Naive B cell (primary cell): Measurements from ENCODE around the gene TERT. TPM values are rescaled to one million over a fixed set of nuclear protein-coding genes. Genes with fewer than 3 reads are reported as not detected.

Source experiments
- ATAC-seq, 2 donors: fragments of 150-1000 bp; cut with Tn5 transposase; 2 replicates each; pipeline ENCODE4 v1.10.0; 2021; ENCODE audit warnings: low read depth in 2 of 2, mild to moderate bottlenecking in 2 of 2, moderate library complexity in 2 of 2
- DNase-seq: peaks from one replicate; pipeline ENCODE4 v3.0.0; 2022
- H3K27ac Mint-ChIP-seq, 6 donors: one replicate each; pipeline ENCODE4 v1.8.0; 2020 to 2022; ENCODE audit warnings: mild to moderate bottlenecking in 6 of 6, mixed read lengths in 6 of 6, moderate library complexity in 5 of 6, inconsistent platforms in 2 of 6
- H3K27me3 Mint-ChIP-seq, 3 donors: one replicate each; pipeline ENCODE4 v1.8.0; 2021 to 2022; ENCODE audit warnings: mixed read lengths in 3 of 3, mild to moderate bottlenecking in 1 of 3
- H3K36me3 Mint-ChIP-seq, 2 donors: one replicate each; pipeline ENCODE4 v1.8.0; 2020 to 2022; ENCODE audit warnings: mixed read lengths in 2 of 2, inconsistent platforms in 1 of 2, mild to moderate bottlenecking in 1 of 2
- H3K4me1 Mint-ChIP-seq, 3 donors: one replicate each; pipeline ENCODE4 v1.8.0; 2020 to 2022; ENCODE audit warnings: mixed read lengths in 3 of 3, inconsistent platforms in 1 of 3, mild to moderate bottlenecking in 1 of 3, moderate library complexity in 1 of 3
- H3K4me3 Mint-ChIP-seq, 8 donors: one replicate each; pipeline ENCODE4 v1.8.0; 2020 to 2022; ENCODE audit warnings: mild to moderate bottlenecking in 8 of 8, mixed read lengths in 8 of 8, moderate library complexity in 8 of 8, inconsistent platforms in 2 of 8
- H3K9me3 Mint-ChIP-seq, 7 donors: one replicate each; pipeline ENCODE4 v1.8.0; 2020 to 2022; ENCODE audit warnings: mixed read lengths in 7 of 7, mild to moderate bottlenecking in 5 of 7, inconsistent platforms in 2 of 7, moderate library complexity in 1 of 7
- polyA plus RNA-seq, 6 donors: library from polyadenylated mRNA; unstranded; fragments of 300-500 nt; fragmentation: Illumina TruSeq; gene quantifications; one replicate each; pipeline ENCODE4 v1.2.3, GENCODE V29; 2021; ENCODE audit warnings: low read depth in 6 of 6

The TERT gene
- polyA plus RNA-seq, 6 donors from 2014 or later = not detected

- Mint-ChIP-seq H3K9me3 (no peaks in the 10 kb centered on the region), H3K4me1 (peaks cover 15 to 18% (median 17%) of the 10 kb centered on the region in 3 donors), H3K36me3 (peaks cover 0 to 5% of the 10 kb centered on the region in 2 donors), H3K4me3 (peak overlapping the region in 1 of 8 donors; percentile 63), H3K27ac (no peak overlapping the region), H3K27me3 (no peaks in the 10 kb centered on the region)
- ATAC-seq = no peak
- no peak for DNase-seq
Measured at GRCh38 chr5:1320436-1321344, 25.8 kb upstream of the TERT start.

DNA sequence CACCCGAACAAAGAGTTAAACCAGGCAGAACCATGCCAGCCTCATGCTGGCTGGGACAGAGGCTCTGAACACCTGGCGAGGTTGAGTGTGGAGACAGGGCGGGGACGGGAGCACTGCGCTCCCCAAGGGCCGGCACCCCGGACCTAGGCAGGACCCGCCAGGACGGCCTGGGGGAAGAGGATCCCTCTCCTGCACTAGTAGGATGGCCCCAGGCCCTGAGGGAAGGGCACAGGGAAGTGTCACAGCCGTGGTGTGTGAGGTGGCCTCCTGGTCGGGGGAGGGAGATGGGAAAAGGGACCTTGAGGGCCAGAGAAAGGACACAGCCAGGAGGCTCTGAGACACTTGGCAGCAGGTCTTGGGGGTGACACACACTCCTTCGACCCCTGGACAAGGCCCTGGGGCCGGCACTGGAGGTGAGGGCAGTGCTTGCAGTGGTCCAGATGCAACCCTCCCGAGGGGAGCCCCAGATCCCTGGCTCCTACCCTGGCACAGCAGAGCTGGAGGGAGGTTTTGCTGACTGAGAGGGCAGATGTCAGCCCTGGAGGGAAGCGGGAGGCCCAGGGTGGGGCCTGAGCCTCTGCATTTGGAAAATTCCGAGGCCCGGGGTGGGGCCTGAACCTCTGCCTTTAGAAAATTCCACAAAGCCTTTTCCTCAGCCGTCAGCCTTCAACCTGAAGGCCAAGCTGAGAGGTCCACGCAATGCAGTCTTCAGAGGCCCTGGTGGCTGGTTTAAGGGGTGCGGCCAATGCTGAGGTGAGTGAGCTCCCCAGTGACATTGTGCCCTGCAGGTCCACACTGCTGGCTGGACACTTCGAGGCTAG lies 24.8 kb upstream of the TERT start:
- H3K27me3 Mint-ChIP-seq = no peaks in the 10 kb centered on the region
- peak overlapping the region in 1 of 6 donors; percentile 39 for H3K27ac Mint-ChIP-seq
- no peaks in the 10 kb centered on the region for H3K9me3 Mint-ChIP-seq
- no peak overlapping the region for H3K4me3 Mint-ChIP-seq
- DNase-seq = no peak
- H3K36me3 Mint-ChIP-seq = peaks cover 0 to 5% of the 10 kb centered on the region in 2 donors
- ATAC-seq = no peak
- peaks cover 18 to 25% (median 25%) of the 10 kb centered on the region in 3 donors for H3K4me1 Mint-ChIP-seq

- no peak overlapping the region for H3K4me3 Mint-ChIP-seq
- peaks cover 18 to 34% (median 31%) of the 10 kb centered on the region in 3 donors for H3K4me1 Mint-ChIP-seq
- H3K27me3 Mint-ChIP-seq = no peaks in the 10 kb centered on the region
- ATAC-seq = no peak
- no peak overlapping the region for H3K27ac Mint-ChIP-seq
- H3K36me3 Mint-ChIP-seq = peaks cover 0 to 5% of the 10 kb centered on the region in 2 donors
- no peak for DNase-seq
- H3K9me3 Mint-ChIP-seq = no peaks in the 10 kb centered on the region
Measured at GRCh38 chr5:1318659-1319251, 23.9 kb upstream of the TERT start.

DNA sequence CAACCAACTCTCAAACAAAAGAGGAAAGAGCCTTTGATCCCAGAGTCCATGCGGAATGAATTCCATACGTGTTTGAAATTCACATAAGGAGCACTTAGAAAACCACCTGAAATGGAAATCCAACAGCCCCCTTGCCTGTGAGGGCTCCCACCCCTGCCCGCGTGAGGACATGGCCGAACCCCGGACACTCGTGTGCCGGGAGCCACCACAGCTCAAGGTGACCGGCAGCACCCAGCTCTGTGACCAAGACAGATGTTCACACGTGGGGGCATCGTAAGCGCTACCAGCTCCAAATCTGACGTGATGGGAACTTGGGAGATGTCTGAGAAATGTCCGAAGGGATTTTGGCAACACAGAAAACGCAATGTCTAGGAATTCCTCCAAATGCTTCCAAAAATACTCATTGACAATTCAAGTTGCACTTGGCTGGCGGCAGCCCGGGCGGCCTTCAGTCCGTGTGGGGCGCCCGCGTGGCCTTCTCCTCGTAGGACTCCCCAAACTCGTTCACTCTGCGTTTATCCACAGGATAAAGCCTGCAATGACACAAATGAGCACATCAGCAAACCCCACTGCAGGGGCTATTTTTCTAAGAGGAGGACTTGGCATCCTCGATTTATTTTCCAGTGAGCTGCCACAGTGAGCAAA lies 23.2 kb upstream of the TERT start:
- Mint-ChIP-seq H3K4me1 (peaks cover 21 to 42% (median 38%) of the 10 kb centered on the region in 3 donors), H3K9me3 (no peaks in the 10 kb centered on the region), H3K27ac (peak overlapping the region in 2 of 6 donors; percentile 42 to 64), H3K27me3 (no peaks in the 10 kb centered on the region), H3K4me3 (no peak overlapping the region), H3K36me3 (peaks cover 0 to 5% of the 10 kb centered on the region in 2 donors)
- DNase-seq (no peak), ATAC-seq (no peak)

DNA sequence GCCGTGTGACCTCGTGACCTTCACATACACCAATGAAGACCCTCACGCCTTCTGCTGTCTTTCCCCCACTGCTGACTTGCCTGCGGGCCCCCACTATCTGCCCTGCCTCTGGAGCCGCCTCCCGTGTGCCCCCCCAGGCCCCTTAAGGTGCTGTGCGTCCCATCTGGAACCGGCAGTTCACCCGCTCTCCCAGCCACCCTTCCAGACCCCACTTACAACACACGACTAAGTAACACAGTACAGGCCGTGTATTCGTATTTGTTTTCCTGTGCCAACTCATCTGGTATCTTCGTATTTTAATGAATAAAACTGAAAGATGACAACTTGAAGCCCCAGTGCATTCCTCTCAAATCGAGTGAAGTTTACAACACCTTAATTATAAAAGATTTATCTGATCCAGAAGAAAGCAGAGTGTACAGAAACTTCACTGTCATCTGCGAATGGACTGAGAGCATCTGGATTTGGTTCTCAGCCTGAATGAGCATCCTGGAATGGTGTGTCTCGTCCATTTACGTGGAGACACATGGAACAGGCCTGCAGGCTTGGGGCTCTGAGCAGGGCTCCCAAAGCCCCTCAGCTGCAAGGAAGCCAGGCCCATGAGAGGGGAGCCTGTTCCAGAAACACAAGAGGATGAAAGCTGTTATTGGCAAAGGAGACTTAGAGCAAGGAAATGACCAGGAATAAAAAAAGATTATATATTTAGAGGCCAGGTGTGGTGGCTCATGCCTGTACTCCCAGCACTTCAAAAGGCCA lies 21.9 kb upstream of the TERT start:
- Mint-ChIP-seq H3K4me3 (peak overlapping the region; percentile 79 to 91 (median 83)), H3K27me3 (no peaks in the 10 kb centered on the region), H3K36me3 (peaks cover 0 to 5% of the 10 kb centered on the region in 2 donors), H3K9me3 (peaks cover 0 to 1% (median 0%) of the 10 kb centered on the region in 7 donors), H3K4me1 (peaks cover 27 to 54% (median 50%) of the 10 kb centered on the region in 3 donors), H3K27ac (peak overlapping the region; percentile 64 to 95 (median 76))
- ATAC-seq (no peak), DNase-seq (no peak)

GRCh38 chr5:1315709-1316587 lies 21.1 kb upstream of the TERT start:
- DNase-seq = peak; percentile 44
- peaks cover 1 to 5% of the 10 kb centered on the region in 2 donors for H3K36me3 Mint-ChIP-seq
- H3K4me3 Mint-ChIP-seq = peak overlapping the region; percentile 79 to 91 (median 83)
- peak; percentile 70 to 71 for ATAC-seq
- H3K9me3 Mint-ChIP-seq = peaks cover 0 to 7% (median 3%) of the 10 kb centered on the region in 7 donors
- peak overlapping the region; percentile 64 to 95 (median 78) for H3K27ac Mint-ChIP-seq
- peaks cover 0 to 1% (median 0%) of the 10 kb centered on the region in 3 donors for H3K27me3 Mint-ChIP-seq
- peaks cover 28 to 56% (median 50%) of the 10 kb centered on the region in 3 donors for H3K4me1 Mint-ChIP-seq

- peak overlapping the region in 7 of 8 donors; percentile 79 to 91 (median 81) for H3K4me3 Mint-ChIP-seq
- peaks cover 0 to 9% (median 0%) of the 10 kb centered on the region in 3 donors for H3K27me3 Mint-ChIP-seq
- no peak for ATAC-seq
- H3K9me3 Mint-ChIP-seq = peaks cover 0 to 14% (median 8%) of the 10 kb centered on the region in 7 donors
- no peak for DNase-seq
- peak overlapping the region in 3 of 6 donors; percentile 78 to 95 (median 90) for H3K27ac Mint-ChIP-seq
- peaks cover 28 to 56% (median 50%) of the 10 kb centered on the region in 3 donors for H3K4me1 Mint-ChIP-seq
- H3K36me3 Mint-ChIP-seq = peaks cover 2 to 9% of the 10 kb centered on the region in 2 donors
Measured at GRCh38 chr5:1315018-1315708, 20.3 kb upstream of the TERT start.

DNA sequence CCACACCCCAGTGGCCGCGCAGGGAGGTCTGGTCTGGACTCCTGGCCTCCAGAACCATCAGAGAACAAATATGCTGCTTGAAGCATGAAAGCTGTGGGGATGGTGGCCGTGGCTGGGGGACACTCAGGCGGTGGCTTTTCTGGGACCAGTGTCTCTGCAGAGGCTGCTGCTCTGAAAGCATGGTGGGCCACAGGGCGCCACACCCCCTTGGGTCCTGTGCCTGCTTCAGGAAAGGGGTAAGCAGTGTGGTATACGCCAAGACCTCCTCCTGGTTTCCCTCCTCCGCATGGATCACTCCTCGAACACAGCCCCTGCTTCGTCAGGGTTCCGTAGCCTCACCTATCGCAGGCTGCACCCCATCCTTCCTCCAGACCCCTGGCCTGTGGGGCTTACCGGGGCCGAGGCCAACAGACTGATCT lies 19.7 kb upstream of the TERT start:
- peaks cover 0 to 10% of the 10 kb centered on the region in 2 donors for H3K36me3 Mint-ChIP-seq
- H3K27me3 Mint-ChIP-seq = peaks cover 0 to 10% (median 0%) of the 10 kb centered on the region in 3 donors
- no peak for DNase-seq
- no peak for ATAC-seq
- peaks cover 0 to 15% (median 8%) of the 10 kb centered on the region in 7 donors for H3K9me3 Mint-ChIP-seq
- H3K27ac Mint-ChIP-seq = no peak overlapping the region
- H3K4me3 Mint-ChIP-seq = peak overlapping the region in 6 of 8 donors; percentile 15 to 79 (median 41)
- peaks cover 28 to 56% (median 50%) of the 10 kb centered on the region in 3 donors for H3K4me1 Mint-ChIP-seq

- H3K36me3 Mint-ChIP-seq = peaks cover 0 to 10% of the 10 kb centered on the region in 2 donors
- peak overlapping the region; percentile 39 to 89 (median 70) for H3K4me3 Mint-ChIP-seq
- peak; percentile 38 to 53 for ATAC-seq
- H3K4me1 Mint-ChIP-seq = peaks cover 28 to 56% (median 50%) of the 10 kb centered on the region in 3 donors
- H3K9me3 Mint-ChIP-seq = peaks cover 0 to 15% (median 8%) of the 10 kb centered on the region in 7 donors
- H3K27ac Mint-ChIP-seq = peak overlapping the region in 3 of 6 donors; percentile 6 to 72 (median 33)
- DNase-seq = peak; percentile 33
- peaks cover 0 to 10% (median 0%) of the 10 kb centered on the region in 3 donors for H3K27me3 Mint-ChIP-seq
Measured at GRCh38 chr5:1312993-1313833, 18.3 kb upstream of the TERT start.

DNA sequence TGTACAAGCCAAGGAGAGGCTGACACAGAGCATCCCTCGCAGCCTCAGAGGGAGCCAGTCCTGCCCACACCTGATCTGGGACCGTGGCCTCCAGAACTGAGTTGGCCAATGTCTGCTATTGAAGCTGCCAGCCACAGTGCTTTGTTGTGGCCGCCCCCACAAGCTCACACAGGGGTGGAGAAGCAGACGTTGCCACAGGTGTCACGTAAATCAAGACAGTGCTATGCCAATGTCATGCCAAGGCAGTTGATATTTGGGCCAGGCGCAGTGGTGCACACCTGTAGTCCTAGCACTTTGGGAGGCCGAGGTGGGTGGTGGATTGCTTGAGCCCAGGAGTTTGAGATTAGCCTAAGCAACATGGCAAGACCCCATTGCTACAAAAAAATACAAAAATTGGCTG lies 17.3 kb upstream of the TERT start:
- H3K4me1 Mint-ChIP-seq = peaks cover 23 to 56% (median 47%) of the 10 kb centered on the region in 3 donors
- DNase-seq (no peak), ATAC-seq (no peak)
- H3K36me3 Mint-ChIP-seq = peaks cover 0 to 10% of the 10 kb centered on the region in 2 donors
- peaks cover 0 to 15% (median 8%) of the 10 kb centered on the region in 7 donors for H3K9me3 Mint-ChIP-seq
- peak overlapping the region in 1 of 6 donors; percentile 42 for H3K27ac Mint-ChIP-seq
- peaks cover 0 to 10% (median 0%) of the 10 kb centered on the region in 3 donors for H3K27me3 Mint-ChIP-seq
- H3K4me3 Mint-ChIP-seq = peak overlapping the region in 2 of 8 donors; percentile 37 to 62
